Measurements from ENCODE around the gene NUP50. TPM values are rescaled to one million over a fixed set of nuclear protein-coding genes. Genes with fewer than 3 reads are reported as not detected.

The NUP50 gene
- total RNA-seq, 1 experiment from 2014 or later, result 134 TPM

GRCh38 chr22:45166932-45167331 lies 3.2 kb downstream of the NUP50 start:
- Mint-ChIP-seq H3K36me3 (ENCODE audit: insufficient read depth in 1 of 3, low read depth in 3 of 3) (peaks cover 32 to 50% (median 49%) of the 10 kb centered on the region in 3 experiments), H3K27me3 (ENCODE audit: low read depth) (no peaks in the 10 kb centered on the region), H3K27ac (peak overlapping the region in 1 of 3 experiments; percentile 30; a peak in 1 of 7 replicates), H3K4me3 (no peak overlapping the region), H3K4me1 (peaks cover 14 to 25% of the 10 kb centered on the region in 2 experiments), H3K9me3 (no peaks in the 10 kb centered on the region)
- Histone ChIP-seq H3K27ac (ENCODE audit: insufficient read length, low read depth, low read length) (no peak overlapping the region), H3K56ac (ENCODE audit: insufficient read length, low read depth, low read length) (no peak overlapping the region), H2AK5ac (ENCODE audit: insufficient read length, low read length) (no peak overlapping the region), H4K20me1 (ENCODE audit: control insufficient read depth, insufficient read depth, insufficient read length) (no peaks in the 10 kb centered on the region), H3K79me1 (ENCODE audit: insufficient read depth, low read depth, low read length, poor library complexity, severe bottlenecking) (peaks cover 9% of the 10 kb centered on the region), H3K4me1 (ENCODE audit: insufficient read depth, low read length) (no peaks in the 10 kb centered on the region; the same call in none of the 2 replicates), H4K5ac (ENCODE audit: insufficient read length, low read depth, low read length) (no peak overlapping the region), H2BK15ac (ENCODE audit: low read depth, low read length) (no peak overlapping the region), H3K79me2 (ENCODE audit: insufficient read depth, low read length) (peaks cover 17% of the 10 kb centered on the region), H3K9ac (ENCODE audit: extremely low read depth, insufficient read length, low read length) (no peak overlapping the region), H3K4ac (ENCODE audit: low read depth, low read length) (no peak overlapping the region), H3K4me2 (ENCODE audit: insufficient read depth, insufficient read length, low read length) (no peak overlapping the region), H2BK5ac (ENCODE audit: insufficient read length, low read length) (no peak overlapping the region), H4K8ac (replicated peaks; ENCODE audit: insufficient read length, low read depth, low read length) (no peak overlapping the region), H4K91ac (ENCODE audit: insufficient read length, low read depth, low read length) (no peak overlapping the region), H2BK20ac (ENCODE audit: low read depth, low read length, poor library complexity, severe bottlenecking) (no peak overlapping the region), H3K23ac (ENCODE audit: insufficient read length, low read depth, low read length) (no peak overlapping the region), H3K9me3 (ENCODE audit: control insufficient read depth, low read depth, low read length) (no peaks in the 10 kb centered on the region), H3K18ac (ENCODE audit: insufficient read length, low read depth, low read length) (no peak overlapping the region), H2BK120ac (ENCODE audit: low read depth, low read length, poor library complexity, severe bottlenecking) (no peak overlapping the region), H3K23me2 (ENCODE audit: insufficient read length, low read depth, low read length, poor library complexity, severe bottlenecking) (peaks cover 15% of the 10 kb centered on the region), H3K27me3 (ENCODE audit: insufficient read depth, low read length) (no peaks in the 10 kb centered on the region), H2AFZ (ENCODE audit: low read length) (no peak overlapping the region), H3T11ph (ENCODE audit: low read length) (no peak overlapping the region), H3K14ac (ENCODE audit: insufficient read depth, low read length) (no peak overlapping the region), H2BK12ac (ENCODE audit: insufficient read length, low read depth, low read length) (no peak overlapping the region)
- no peak for DNase-seq
- WGBS (ENCODE audit: extremely low coverage, insufficient read length, low lambda C conversion rate), result no CpG with 5 or more reads among the region's 5 CpGs
- no peak for TF ChIP-seq CTCF (conservative IDR thresholded peaks at IDR 0.05)
